Immature natural killer cell (primary cell): Measurements from ENCODE around the gene PIGR. TPM values are rescaled to one million over a fixed set of nuclear protein-coding genes. Genes with fewer than 3 reads are reported as not detected.

ENCODE experiments used
- DNase-seq, 3 donors: peaks; one replicate each; pipeline ENCODE4 v3.0.0; 2022; ENCODE audit warnings: mixed read lengths in 1 of 3
- H3K27ac Mint-ChIP-seq, 6 donors: one replicate each; pipeline ENCODE4 v1.8.0; 2020; ENCODE audit warnings: mixed read lengths in 6 of 6, mild to moderate bottlenecking in 5 of 6, inconsistent platforms in 4 of 6, moderate library complexity in 3 of 6
- H3K27me3 Mint-ChIP-seq, 3 donors: one replicate each; pipeline ENCODE4 v1.8.0; 2020 to 2021; ENCODE audit warnings: low read depth in 3 of 3, mild to moderate bottlenecking in 3 of 3, mixed read lengths in 3 of 3, moderate library complexity in 3 of 3, inconsistent platforms in 1 of 3
- H3K36me3 Mint-ChIP-seq, 3 donors: one replicate each; pipeline ENCODE4 v1.8.0; 2020; ENCODE audit warnings: mixed read lengths in 3 of 3, inconsistent platforms in 2 of 3, mild to moderate bottlenecking in 2 of 3
- H3K4me1 Mint-ChIP-seq, 2 donors: one replicate each; pipeline ENCODE4 v1.8.0; 2020; ENCODE audit warnings: inconsistent platforms in 2 of 2, mild to moderate bottlenecking in 2 of 2, mixed read lengths in 2 of 2, moderate library complexity in 1 of 2
- H3K4me3 Mint-ChIP-seq, 5 donors: one replicate each; pipeline ENCODE4 v1.8.0; 2020; ENCODE audit warnings: mild to moderate bottlenecking in 5 of 5, mixed read lengths in 5 of 5, inconsistent platforms in 3 of 5, moderate library complexity in 3 of 5
- H3K9me3 Mint-ChIP-seq, 6 donors: one replicate each; pipeline ENCODE4 v1.8.0; 2020; ENCODE audit warnings: mild to moderate bottlenecking in 6 of 6, mixed read lengths in 6 of 6, inconsistent platforms in 4 of 6, moderate library complexity in 3 of 6
- polyA plus RNA-seq, 3 donors: library from polyadenylated mRNA; unstranded; fragments of 300-500 nt; fragmentation: Illumina TruSeq; gene quantifications; one replicate each; pipeline ENCODE4 v1.2.3, GENCODE V29; 2021

Gene PIGR
- polyA plus RNA-seq, 3 donors from 2014 or later: 0.13 to 0.25 TPM; not detected in 1

- no peak for DNase-seq
- Mint-ChIP-seq H3K4me1 (peaks cover 8 to 10% of the 10 kb centered on the region in 2 donors), H3K27me3 (peaks cover 0 to 8% (median 6%) of the 10 kb centered on the region in 3 donors), H3K36me3 (no peaks in the 10 kb centered on the region), H3K27ac (no peak overlapping the region), H3K9me3 (no peaks in the 10 kb centered on the region), H3K4me3 (no peak overlapping the region)
These were observed 22.8 kb upstream of the PIGR start for GRCh38 chr1:206969090-206969489.

- H3K4me1 Mint-ChIP-seq: peaks cover 8 to 10% of the 10 kb centered on the region in 2 donors
- H3K9me3 Mint-ChIP-seq: no peaks in the 10 kb centered on the region
- peaks cover 0 to 8% (median 6%) of the 10 kb centered on the region in 3 donors for H3K27me3 Mint-ChIP-seq
- no peak overlapping the region for H3K27ac Mint-ChIP-seq
- no peaks in the 10 kb centered on the region for H3K36me3 Mint-ChIP-seq
- DNase-seq: no peak
- H3K4me3 Mint-ChIP-seq: no peak overlapping the region
These were observed 21.0 kb upstream of the PIGR start for GRCh38 chr1:206967096-206967849.

GRCh38 chr1:206965781-206966180 lies 19.5 kb upstream of the PIGR start:
- H3K36me3 Mint-ChIP-seq: no peaks in the 10 kb centered on the region
- H3K4me3 Mint-ChIP-seq: no peak overlapping the region
- no peaks in the 10 kb centered on the region for H3K9me3 Mint-ChIP-seq
- H3K27me3 Mint-ChIP-seq: peaks cover 0 to 14% (median 6%) of the 10 kb centered on the region in 3 donors
- DNase-seq: no peak
- peaks cover 8 to 10% of the 10 kb centered on the region in 2 donors for H3K4me1 Mint-ChIP-seq
- H3K27ac Mint-ChIP-seq: no peak overlapping the region

- Mint-ChIP-seq H3K9me3 (no peaks in the 10 kb centered on the region), H3K27ac (no peak overlapping the region), H3K4me1 (peaks cover 8 to 10% of the 10 kb centered on the region in 2 donors), H3K27me3 (peaks cover 0 to 6% (median 3%) of the 10 kb centered on the region in 3 donors), H3K36me3 (no peaks in the 10 kb centered on the region), H3K4me3 (no peak overlapping the region)
- no peak for DNase-seq
These were observed 17.5 kb upstream of the PIGR start for GRCh38 chr1:206963740-206964139.

GRCh38 chr1:206963119-206963712 lies 16.9 kb upstream of the PIGR start:
- no peak overlapping the region for H3K27ac Mint-ChIP-seq

GRCh38 chr1:206962272-206962671 lies 16.0 kb upstream of the PIGR start:
- no peak overlapping the region for H3K4me3 Mint-ChIP-seq
- no peaks in the 10 kb centered on the region for H3K36me3 Mint-ChIP-seq
- H3K27me3 Mint-ChIP-seq: peaks cover 0 to 6% (median 0%) of the 10 kb centered on the region in 3 donors
- DNase-seq: no peak
- H3K9me3 Mint-ChIP-seq: no peaks in the 10 kb centered on the region
- peaks cover 2 to 3% of the 10 kb centered on the region in 2 donors for H3K4me1 Mint-ChIP-seq
- H3K27ac Mint-ChIP-seq: no peak overlapping the region

More at GRCh38 chr1:206963119-206963712, 16.9 kb upstream of the PIGR start:
- Mint-ChIP-seq H3K4me3 (no peak overlapping the region), H3K36me3 (no peaks in the 10 kb centered on the region), H3K27me3 (peaks cover 0 to 6% (median 3%) of the 10 kb centered on the region in 3 donors), H3K9me3 (no peaks in the 10 kb centered on the region), H3K4me1 (peaks cover 8 to 10% of the 10 kb centered on the region in 2 donors)
- no peak for DNase-seq

GRCh38 chr1:206961668-206962067 lies 15.4 kb upstream of the PIGR start:
- Mint-ChIP-seq H3K36me3 (no peaks in the 10 kb centered on the region), H3K9me3 (no peaks in the 10 kb centered on the region), H3K4me1 (no peaks in the 10 kb centered on the region), H3K27me3 (peaks cover 0 to 6% (median 0%) of the 10 kb centered on the region in 3 donors), H3K27ac (no peak overlapping the region), H3K4me3 (no peak overlapping the region)
- DNase-seq: no peak

GRCh38 chr1:206960676-206961386 lies 14.6 kb upstream of the PIGR start:
- H3K36me3 Mint-ChIP-seq: no peaks in the 10 kb centered on the region
- no peaks in the 10 kb centered on the region for H3K4me1 Mint-ChIP-seq
- H3K27ac Mint-ChIP-seq: no peak overlapping the region
- H3K27me3 Mint-ChIP-seq: peaks cover 0 to 6% (median 0%) of the 10 kb centered on the region in 3 donors
- H3K9me3 Mint-ChIP-seq: no peaks in the 10 kb centered on the region
- H3K4me3 Mint-ChIP-seq: no peak overlapping the region
- DNase-seq: no peak

- Mint-ChIP-seq H3K27me3 (peaks cover 2 to 6% (median 5%) of the 10 kb centered on the region in 3 donors), H3K9me3 (no peaks in the 10 kb centered on the region), H3K36me3 (no peaks in the 10 kb centered on the region), H3K27ac (no peak overlapping the region), H3K4me1 (no peaks in the 10 kb centered on the region), H3K4me3 (no peak overlapping the region)
- DNase-seq: no peak
These were observed 11.9 kb upstream of the PIGR start for GRCh38 chr1:206958144-206958543.

- Mint-ChIP-seq H3K4me3 (no peak overlapping the region), H3K36me3 (no peaks in the 10 kb centered on the region), H3K27ac (no peak overlapping the region), H3K27me3 (peaks cover 2 to 6% (median 5%) of the 10 kb centered on the region in 3 donors), H3K9me3 (no peaks in the 10 kb centered on the region), H3K4me1 (no peaks in the 10 kb centered on the region)
- DNase-seq: no peak
These were observed 11.4 kb upstream of the PIGR start for GRCh38 chr1:206957639-206958038.

- Mint-ChIP-seq H3K36me3 (no peaks in the 10 kb centered on the region), H3K9me3 (no peaks in the 10 kb centered on the region), H3K4me3 (no peak overlapping the region), H3K27ac (no peak overlapping the region), H3K4me1 (no peaks in the 10 kb centered on the region), H3K27me3 (peaks cover 0 to 5% (median 2%) of the 10 kb centered on the region in 3 donors)
- no peak for DNase-seq
These were observed 9.5 kb upstream of the PIGR start for GRCh38 chr1:206955476-206956451.

GRCh38 chr1:206954459-206955342 lies 8.4 kb upstream of the PIGR start:
- Mint-ChIP-seq H3K4me3 (no peak overlapping the region), H3K36me3 (no peaks in the 10 kb centered on the region), H3K27me3 (peaks cover 0 to 6% (median 2%) of the 10 kb centered on the region in 3 donors), H3K4me1 (no peaks in the 10 kb centered on the region), H3K9me3 (no peaks in the 10 kb centered on the region), H3K27ac (no peak overlapping the region)
- DNase-seq: no peak
